ENCODE data around the gene CNGA2. TPM values are rescaled to one million over a fixed set of nuclear protein-coding genes. Genes with fewer than 3 reads are reported as not detected.

CNGA2 gene
- polyA plus RNA-seq, 3 donors: not detected

- Mint-ChIP-seq H3K27ac (no peak overlapping the region), H3K4me3 (no peak overlapping the region), H3K36me3 (no peaks in the 10 kb centered on the region), H3K9me3 (peaks cover 3 to 11% (median 6%) of the 10 kb centered on the region in 7 donors), H3K27me3 (ENCODE audit: low read depth in 3 of 3) (peaks cover 0 to 4% (median 1%) of the 10 kb centered on the region in 3 donors), H3K4me1 (no peaks in the 10 kb centered on the region)
- no peak overlapping the region for H2AFZ ChIP-seq (ENCODE audit: insufficient read depth, low read depth, low read length, poor library complexity, severe bottlenecking)
- H3K9ac ChIP-seq (ENCODE audit: insufficient read depth, low read length, poor library complexity, severe bottlenecking): no peak overlapping the region
- WGBS (ENCODE audit: insufficient coverage): 100% methylated on average over 4 of the region's 5 CpGs
- TF ChIP-seq CTCF (IDR thresholded peaks at IDR 0.05): no peak
- no peak overlapping the region for H3K4me2 ChIP-seq (replicated peaks; ENCODE audit: extremely low read depth, low read length, poor library complexity, severe bottlenecking)
- H3K79me2 ChIP-seq (ENCODE audit: insufficient read depth, low read length): no peaks in the 10 kb centered on the region
- H4K20me1 ChIP-seq (ENCODE audit: insufficient read depth, low read length): no peaks in the 10 kb centered on the region
- H3K36me3 ChIP-seq (replicated peaks in 1 of 2; ENCODE audit: control insufficient read depth in 1 of 2, insufficient read depth in 2 of 2, low read length in 2 of 2): no peaks in the 10 kb centered on the region
- intact Hi-C loops (cut with micrococcal nuclease): no loop called here
- H3K27me3 ChIP-seq (ENCODE audit: control insufficient read depth in 2 of 2, insufficient read depth in 2 of 2, low read length in 2 of 2): no peaks in the 10 kb centered on the region
- no peak overlapping the region for H3K27ac ChIP-seq (ENCODE audit: low read depth in 1 of 2, low read length in 2 of 2)
- no peaks in the 10 kb centered on the region for H3K9me3 ChIP-seq (replicated peaks in 1 of 2; ENCODE audit: control insufficient read depth in 1 of 2, insufficient read depth in 1 of 2, low read length in 2 of 2)
- DNase-seq: no peak
- H3K4me1 ChIP-seq (ENCODE audit: control insufficient read depth in 1 of 2, insufficient read depth in 2 of 2, low read length in 2 of 2): no peaks in the 10 kb centered on the region
- H3K4me3 ChIP-seq (replicated peaks in 1 of 3; ENCODE audit: low read depth in 2 of 3, low read length in 3 of 3): no peak overlapping the region
These were observed 7.8 kb downstream of the CNGA2 start for GRCh38 chrX:151742311-151742710.

GRCh38 chrX:151743651-151744470, 9.3 kb downstream of the CNGA2 start:
- H3K4me1 Mint-ChIP-seq: no peaks in the 10 kb centered on the region
- H3K4me3 Mint-ChIP-seq: no peak overlapping the region
- Histone ChIP-seq H3K27ac (ENCODE audit: low read depth in 1 of 2, low read length in 2 of 2) (no peak overlapping the region), H4K20me1 (ENCODE audit: insufficient read depth, low read length) (no peaks in the 10 kb centered on the region), H3K4me2 (replicated peaks; ENCODE audit: extremely low read depth, low read length, poor library complexity, severe bottlenecking) (no peak overlapping the region), H3K4me1 (ENCODE audit: control insufficient read depth in 1 of 2, insufficient read depth in 2 of 2, low read length in 2 of 2) (no peaks in the 10 kb centered on the region), H3K9ac (ENCODE audit: insufficient read depth, low read length, poor library complexity, severe bottlenecking) (no peak overlapping the region), H3K36me3 (replicated peaks in 1 of 2; ENCODE audit: control insufficient read depth in 1 of 2, insufficient read depth in 2 of 2, low read length in 2 of 2) (no peaks in the 10 kb centered on the region), H3K9me3 (replicated peaks in 1 of 2; ENCODE audit: control insufficient read depth in 1 of 2, insufficient read depth in 1 of 2, low read length in 2 of 2) (no peaks in the 10 kb centered on the region), H3K79me2 (ENCODE audit: insufficient read depth, low read length) (no peaks in the 10 kb centered on the region), H3K27me3 (ENCODE audit: control insufficient read depth in 2 of 2, insufficient read depth in 2 of 2, low read length in 2 of 2) (no peaks in the 10 kb centered on the region), H2AFZ (ENCODE audit: insufficient read depth, low read depth, low read length, poor library complexity, severe bottlenecking) (no peak overlapping the region), H3K4me3 (replicated peaks in 1 of 3; ENCODE audit: low read depth in 2 of 3, low read length in 3 of 3) (no peak overlapping the region)
- peaks cover 3 to 11% (median 6%) of the 10 kb centered on the region in 7 donors for H3K9me3 Mint-ChIP-seq
- H3K27me3 Mint-ChIP-seq (ENCODE audit: low read depth in 3 of 3): peaks cover 0 to 2% (median 2%) of the 10 kb centered on the region in 3 donors
- TF ChIP-seq CTCF (IDR thresholded peaks at IDR 0.05): no peak
- 94% methylated on average over 15 of the region's 21 CpGs for WGBS (ENCODE audit: insufficient coverage)
- DNase-seq: no peak
- no peaks in the 10 kb centered on the region for H3K36me3 Mint-ChIP-seq
- intact Hi-C loops (cut with micrococcal nuclease): no loop called here
- H3K27ac Mint-ChIP-seq: no peak overlapping the region

All from CD14-positive monocyte (primary cell).